ENCODE measurements around the gene NF1.

DNA sequence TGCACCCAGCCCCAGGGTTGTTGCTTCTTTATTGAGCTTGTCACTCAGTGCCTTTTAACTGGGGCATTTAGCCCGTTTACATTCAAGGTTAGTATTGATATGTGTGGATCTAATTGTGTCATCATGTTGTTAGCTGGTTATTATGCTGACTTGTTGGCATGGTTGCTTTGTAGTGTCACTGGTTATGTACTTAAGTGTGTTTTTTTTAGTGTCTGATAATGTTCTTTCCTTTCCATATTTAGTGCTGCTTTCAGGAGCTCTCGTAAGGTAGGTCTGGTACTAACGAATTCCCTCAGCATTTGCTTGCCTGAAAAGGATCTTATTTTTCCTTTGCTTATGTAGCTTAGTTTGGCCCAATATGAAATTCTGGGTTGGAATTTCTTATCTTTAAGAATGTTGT is 33.5 kb downstream of the NF1 start:
- TF ChIP-seq, protein P1, sequence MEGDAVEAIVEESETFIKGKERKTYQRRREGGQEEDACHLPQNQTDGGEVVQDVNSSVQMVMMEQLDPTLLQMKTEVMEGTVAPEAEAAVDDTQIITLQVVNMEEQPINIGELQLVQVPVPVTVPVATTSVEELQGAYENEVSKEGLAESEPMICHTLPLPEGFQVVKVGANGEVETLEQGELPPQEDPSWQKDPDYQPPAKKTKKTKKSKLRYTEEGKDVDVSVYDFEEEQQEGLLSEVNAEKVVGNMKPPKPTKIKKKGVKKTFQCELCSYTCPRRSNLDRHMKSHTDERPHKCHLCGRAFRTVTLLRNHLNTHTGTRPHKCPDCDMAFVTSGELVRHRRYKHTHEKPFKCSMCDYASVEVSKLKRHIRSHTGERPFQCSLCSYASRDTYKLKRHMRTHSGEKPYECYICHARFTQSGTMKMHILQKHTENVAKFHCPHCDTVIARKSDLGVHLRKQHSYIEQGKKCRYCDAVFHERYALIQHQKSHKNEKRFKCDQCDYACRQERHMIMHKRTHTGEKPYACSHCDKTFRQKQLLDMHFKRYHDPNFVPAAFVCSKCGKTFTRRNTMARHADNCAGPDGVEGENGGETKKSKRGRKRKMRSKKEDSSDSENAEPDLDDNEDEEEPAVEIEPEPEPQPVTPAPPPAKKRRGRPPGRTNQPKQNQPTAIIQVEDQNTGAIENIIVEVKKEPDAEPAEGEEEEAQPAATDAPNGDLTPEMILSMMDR (tag by site-specific recombination; IDR thresholded peaks at IDR 0.05) = no peak
- TF ChIP-seq ZNF561 (tag by site-specific recombination; IDR thresholded peaks at IDR 0.05; ENCODE audit: borderline replicate concordance) (no peak), KLF7 (tag by site-specific recombination; IDR thresholded peaks at IDR 0.05; ENCODE audit: borderline replicate concordance) (no peak), ZNF157 (tag by site-specific recombination; IDR thresholded peaks at IDR 0.05) (no peak), MZF1 (tag by site-specific recombination; IDR thresholded peaks at IDR 0.05; ENCODE audit: borderline replicate concordance) (no peak), ZBTB7A (tag by site-specific recombination; IDR thresholded peaks at IDR 0.05; ENCODE audit: low read depth) (no peak), ZNF785 (tag by site-specific recombination; IDR thresholded peaks at IDR 0.05) (no peak), TCF7L2 (IDR thresholded peaks at IDR 0.05; ENCODE audit: borderline replicate concordance, low read depth, low read length) (no peak), YY1 (tag by site-specific recombination; IDR thresholded peaks at IDR 0.05) (no peak)
- TF ChIP-seq, protein P2, sequence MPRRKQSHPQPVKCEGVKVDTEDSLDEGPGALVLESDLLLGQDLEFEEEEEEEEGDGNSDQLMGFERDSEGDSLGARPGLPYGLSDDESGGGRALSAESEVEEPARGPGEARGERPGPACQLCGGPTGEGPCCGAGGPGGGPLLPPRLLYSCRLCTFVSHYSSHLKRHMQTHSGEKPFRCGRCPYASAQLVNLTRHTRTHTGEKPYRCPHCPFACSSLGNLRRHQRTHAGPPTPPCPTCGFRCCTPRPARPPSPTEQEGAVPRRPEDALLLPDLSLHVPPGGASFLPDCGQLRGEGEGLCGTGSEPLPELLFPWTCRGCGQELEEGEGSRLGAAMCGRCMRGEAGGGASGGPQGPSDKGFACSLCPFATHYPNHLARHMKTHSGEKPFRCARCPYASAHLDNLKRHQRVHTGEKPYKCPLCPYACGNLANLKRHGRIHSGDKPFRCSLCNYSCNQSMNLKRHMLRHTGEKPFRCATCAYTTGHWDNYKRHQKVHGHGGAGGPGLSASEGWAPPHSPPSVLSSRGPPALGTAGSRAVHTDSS (tag by site-specific recombination; IDR thresholded peaks at IDR 0.05) = no peak
- TF ChIP-seq, protein P3, sequence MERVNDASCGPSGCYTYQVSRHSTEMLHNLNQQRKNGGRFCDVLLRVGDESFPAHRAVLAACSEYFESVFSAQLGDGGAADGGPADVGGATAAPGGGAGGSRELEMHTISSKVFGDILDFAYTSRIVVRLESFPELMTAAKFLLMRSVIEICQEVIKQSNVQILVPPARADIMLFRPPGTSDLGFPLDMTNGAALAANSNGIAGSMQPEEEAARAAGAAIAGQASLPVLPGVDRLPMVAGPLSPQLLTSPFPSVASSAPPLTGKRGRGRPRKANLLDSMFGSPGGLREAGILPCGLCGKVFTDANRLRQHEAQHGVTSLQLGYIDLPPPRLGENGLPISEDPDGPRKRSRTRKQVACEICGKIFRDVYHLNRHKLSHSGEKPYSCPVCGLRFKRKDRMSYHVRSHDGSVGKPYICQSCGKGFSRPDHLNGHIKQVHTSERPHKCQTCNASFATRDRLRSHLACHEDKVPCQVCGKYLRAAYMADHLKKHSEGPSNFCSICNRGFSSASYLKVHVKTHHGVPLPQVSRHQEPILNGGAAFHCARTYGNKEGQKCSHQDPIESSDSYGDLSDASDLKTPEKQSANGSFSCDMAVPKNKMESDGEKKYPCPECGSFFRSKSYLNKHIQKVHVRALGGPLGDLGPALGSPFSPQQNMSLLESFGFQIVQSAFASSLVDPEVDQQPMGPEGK (tag by site-specific recombination; IDR thresholded peaks at IDR 0.05) = no peak

Measured in HEK293 (cell line).